Activated T-helper 9 cell treated with anti-CD3 and anti-CD28 coated beads, Interleukin-2, amount 50 U/mL, for 16 hours (primary cell): ENCODE results near the gene ADCY2.

Experiments used
- DNase-seq: peaks from one replicate; pipeline ENCODE4 v3.0.0-alpha.2; 2020; ENCODE audit warnings: low read depth

ADCY2 gene

DNA sequence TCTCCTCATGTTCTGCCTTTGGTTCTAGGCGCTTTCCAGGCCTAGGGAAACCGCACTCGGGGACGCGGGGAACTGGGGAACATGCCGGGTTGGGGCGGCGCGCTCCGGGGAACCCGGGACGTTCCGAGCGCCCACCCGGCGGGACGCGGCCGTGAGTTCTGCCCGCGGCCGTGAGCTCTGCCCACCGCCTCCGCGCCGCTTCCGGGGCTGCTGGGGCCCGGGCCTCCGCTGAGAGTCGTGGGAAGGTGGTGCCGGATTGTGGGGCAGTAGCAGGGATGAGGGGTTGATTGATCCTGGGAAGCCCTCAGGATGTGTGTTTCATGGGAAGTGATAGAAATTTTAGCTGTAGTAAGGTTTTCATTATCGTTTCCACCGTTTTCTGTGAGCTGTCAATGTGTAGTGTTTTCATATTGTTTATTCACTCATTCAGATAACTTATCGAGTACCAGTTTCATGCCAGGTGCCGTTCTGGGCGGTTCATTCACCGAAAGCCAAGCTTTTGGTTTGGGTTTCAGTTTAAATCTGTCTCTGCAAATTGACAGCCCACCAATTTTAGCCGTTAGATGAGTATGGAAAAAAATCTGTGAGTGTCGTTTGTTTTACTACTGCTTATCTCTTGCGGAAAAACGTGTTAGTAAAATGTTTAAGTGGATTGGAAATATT, 473.7 kb downstream of the ADCY2 start:
- peak; percentile 18 for DNase-seq

DNA sequence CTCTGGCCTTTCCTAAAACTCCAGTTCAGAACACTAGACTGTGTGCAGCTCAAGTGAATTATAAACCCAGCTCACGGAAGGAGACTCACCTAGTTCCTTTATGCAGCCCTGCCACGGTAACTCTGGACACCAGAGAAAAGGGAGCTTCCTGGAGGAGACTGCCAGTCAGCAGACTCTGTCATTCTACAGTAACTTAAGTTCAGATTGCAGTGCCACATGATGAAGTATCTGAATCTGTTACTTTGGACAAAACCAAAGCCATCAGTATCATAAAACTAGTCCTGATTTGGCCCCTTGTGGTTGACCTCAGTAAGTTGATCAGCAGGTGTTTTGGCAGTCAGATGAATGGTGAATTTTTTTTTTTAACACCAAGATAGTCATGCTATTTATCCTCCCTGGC, 475.7 kb downstream of the ADCY2 start:
- no peak for DNase-seq

DNA sequence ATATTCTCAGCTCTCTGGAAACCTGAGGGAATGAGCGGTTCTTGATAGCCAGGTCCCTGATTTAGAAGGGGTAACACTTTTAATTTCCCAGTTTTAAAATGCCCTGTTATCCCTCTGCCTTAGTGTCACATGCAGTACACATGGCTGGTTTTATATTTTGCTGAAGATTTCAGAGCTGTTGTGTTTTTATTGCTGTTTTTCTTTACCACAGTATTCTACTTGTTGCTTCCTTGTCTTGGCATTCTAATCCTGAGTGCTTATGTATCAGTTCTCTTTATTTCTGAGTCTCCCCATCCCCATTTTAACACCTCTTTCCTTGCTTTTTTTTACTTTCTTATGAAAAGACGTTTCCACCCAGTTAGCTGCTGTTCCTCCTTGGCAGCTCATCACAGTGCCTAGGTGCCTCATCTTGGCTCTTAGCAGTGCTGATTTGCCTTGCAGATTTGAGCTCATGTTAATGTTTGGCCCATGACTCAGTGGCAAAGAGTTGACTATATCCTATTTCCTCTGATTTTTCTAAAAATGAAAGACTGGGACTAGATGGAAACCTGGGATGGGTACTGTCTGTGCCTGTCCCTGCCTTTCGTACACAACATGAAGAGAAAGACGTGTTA, 476.7 kb downstream of the ADCY2 start:
- no peak for DNase-seq

DNA sequence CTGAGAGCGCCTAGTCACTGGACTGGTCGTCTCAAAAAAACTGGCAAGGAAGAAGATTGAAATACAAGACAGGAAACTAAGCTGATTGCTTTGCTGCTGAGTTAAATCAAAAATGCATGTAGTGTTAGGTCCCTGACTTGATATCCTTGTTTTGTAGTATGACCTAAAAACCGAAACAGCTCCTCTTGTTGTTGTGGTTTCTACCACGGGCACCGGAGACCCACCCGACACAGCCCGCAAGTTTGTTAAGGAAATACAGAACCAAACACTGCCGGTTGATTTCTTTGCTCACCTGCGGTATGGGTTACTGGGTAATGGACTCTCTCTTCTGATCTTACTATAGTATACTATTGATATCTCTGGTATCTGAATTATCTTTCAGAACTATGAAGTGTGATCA, 477.3 kb downstream of the ADCY2 start:
- no peak for DNase-seq

DNA sequence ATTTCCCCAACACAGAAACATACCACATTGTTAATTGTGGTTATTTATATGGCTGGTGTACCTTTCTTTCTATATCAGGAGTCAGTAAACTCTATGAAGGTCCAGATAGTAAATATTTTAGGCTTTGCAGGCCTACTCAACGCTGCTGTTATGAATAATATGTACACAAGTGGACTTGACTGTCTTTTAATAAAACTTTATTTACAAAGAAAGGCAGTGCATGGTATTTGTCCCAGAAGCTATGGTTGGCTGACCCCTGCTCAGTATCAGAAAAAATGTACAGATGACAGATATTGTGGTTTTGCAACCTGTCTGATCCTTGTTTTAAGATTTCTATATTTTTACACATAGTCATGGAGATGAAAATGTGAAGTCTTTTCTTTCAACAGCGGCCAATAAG, 478.7 kb downstream of the ADCY2 start:
- DNase-seq: no peak

DNA sequence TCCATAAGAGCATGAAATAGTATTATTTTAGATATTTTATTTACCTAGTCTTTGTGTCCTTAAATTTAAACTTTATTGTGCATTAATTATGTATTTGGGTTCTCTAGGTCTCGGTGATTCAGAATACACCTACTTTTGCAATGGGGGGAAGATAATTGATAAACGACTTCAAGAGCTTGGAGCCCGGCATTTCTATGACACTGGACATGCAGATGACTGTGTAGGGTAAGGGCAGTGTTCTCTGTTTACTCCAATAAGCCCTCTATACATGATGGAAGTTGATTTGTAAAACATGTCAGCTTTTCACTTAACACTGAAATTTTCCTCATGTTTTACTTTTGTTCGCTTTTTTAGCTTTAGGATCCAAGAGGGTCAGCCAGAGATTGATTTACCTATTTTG, 479.2 kb downstream of the ADCY2 start:
- no peak for DNase-seq

DNA sequence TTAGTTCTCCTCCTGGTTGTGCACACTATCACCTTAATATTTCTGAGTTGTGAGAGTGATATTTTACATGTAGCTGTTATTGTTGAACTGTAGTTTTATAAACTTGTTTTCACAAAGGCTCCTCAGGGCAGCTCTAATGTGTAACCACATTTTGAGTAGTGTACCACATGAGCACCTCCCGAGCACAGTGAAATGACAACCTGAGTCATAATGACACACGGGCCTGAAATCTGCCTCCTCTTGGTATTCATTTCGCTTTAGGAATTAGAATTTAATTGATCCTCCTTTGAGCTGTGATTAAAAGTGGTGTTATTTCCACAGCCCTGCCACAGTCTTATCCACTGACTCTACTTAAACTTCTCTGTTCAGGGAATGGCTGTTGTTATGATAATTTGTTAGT, 480.9 kb downstream of the ADCY2 start:
- no peak for DNase-seq

DNA sequence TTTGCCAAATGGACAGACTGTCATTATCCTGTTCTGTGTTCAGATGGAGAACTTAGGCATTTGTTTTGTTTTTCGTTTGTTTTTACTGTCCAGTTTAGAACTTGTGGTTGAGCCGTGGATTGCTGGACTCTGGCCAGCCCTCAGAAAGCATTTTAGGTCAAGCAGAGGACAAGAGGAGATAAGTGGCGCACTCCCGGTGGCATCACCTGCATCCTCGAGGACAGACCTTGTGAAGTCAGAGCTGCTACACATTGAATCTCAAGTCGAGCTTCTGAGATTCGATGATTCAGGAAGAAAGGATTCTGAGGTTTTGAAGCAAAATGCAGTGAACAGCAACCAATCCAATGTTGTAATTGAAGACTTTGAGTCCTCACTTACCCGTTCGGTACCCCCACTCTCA, 481.9 kb downstream of the ADCY2 start:
- DNase-seq: no peak

DNA sequence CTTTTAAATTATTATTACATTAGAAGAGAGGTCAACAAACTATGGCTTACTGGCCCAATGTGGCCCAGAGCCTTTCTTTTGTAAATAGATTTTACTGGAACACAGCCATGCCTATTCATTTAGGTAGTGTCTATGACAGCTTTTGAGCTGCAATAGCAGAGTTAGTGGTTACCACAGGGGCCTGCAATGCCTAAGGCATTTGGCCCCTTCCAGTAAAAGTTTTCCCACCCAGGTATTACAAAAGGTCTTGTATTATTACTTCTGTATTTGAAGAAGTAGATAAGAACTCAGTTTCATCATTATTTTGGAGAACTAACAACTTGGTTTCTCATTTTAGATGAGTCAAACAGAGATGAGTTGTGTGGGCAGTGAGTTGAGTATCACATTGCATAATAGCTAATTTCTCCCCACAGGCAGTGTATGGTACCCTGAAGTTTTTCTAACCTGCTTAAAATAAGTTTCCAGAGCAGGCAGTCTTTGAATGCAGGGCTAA, 482.5 kb downstream of the ADCY2 start:
- no peak for DNase-seq
